Measurements from ENCODE around the gene SCN10A. TPM values are rescaled to one million over a fixed set of nuclear protein-coding genes. Genes with fewer than 3 reads are reported as not detected.

The SCN10A gene
- total RNA-seq, 1 experiment from 2014 or later = not detected

GRCh38 chr3:38650248-38650951 lies 165.6 kb downstream of the SCN10A start:
- ChIA-PET CTCF (interaction anchor here (0.6 to 2.7 kb wide), 25 partner anchors 8 to 654 kb away, joined by 3 to 30 read pairs (median 5); partner anchors contain the start of genes EXOG, OXSR1 and XYLB), POLR2A (no interaction called here)
- ATAC-seq = no peak
- no peak for DNase-seq (ENCODE audit: low spot score)
- TF ChIP-seq ATF6 (CRISPR knock-in tag; IDR thresholded peaks at IDR 0.05) (no peak), HMGXB4 (CRISPR knock-in tag; IDR thresholded peaks at IDR 0.05) (no peak), NR3C1 (CRISPR knock-in tag; conservative IDR thresholded peaks at IDR 0.05; ENCODE audit: low read depth) (no peak), ZNF396 (CRISPR knock-in tag; IDR thresholded peaks at IDR 0.05; ENCODE audit: borderline replicate concordance) (no peak), NFATC4 (CRISPR knock-in tag; IDR thresholded peaks at IDR 0.05) (no peak), CTCF (IDR thresholded peaks at IDR 0.05) (no peak), RELA (CRISPR knock-in tag; IDR thresholded peaks at IDR 0.05; ENCODE audit: borderline replicate concordance) (no peak), FOXP4 (CRISPR knock-in tag; IDR thresholded peaks at IDR 0.05) (no peak), MXD4 (CRISPR knock-in tag; IDR thresholded peaks at IDR 0.05; ENCODE audit: borderline replicate concordance) (no peak), AFF4 (CRISPR knock-in tag; IDR thresholded peaks at IDR 0.05; ENCODE audit: borderline replicate concordance) (no peak), MAX (CRISPR knock-in tag; IDR thresholded peaks at IDR 0.05) (no peak), USF2 (CRISPR knock-in tag; IDR thresholded peaks at IDR 0.05) (no peak)
- Mint-ChIP-seq H3K36me3 (no peaks in the 10 kb centered on the region), H3K27ac (no peak overlapping the region), H3K9me3 (peaks cover 4% of the 10 kb centered on the region; the same call in 1 of the 2 replicates), H3K4me3 (no peak overlapping the region), H3K27me3 (ENCODE audit: low read depth) (peaks cover 15% of the 10 kb centered on the region), H3K4me1 (peaks cover 4% of the 10 kb centered on the region)
